OCI-LY7 (cell line): Measurements from ENCODE around the gene NAA40. TPM values are rescaled to one million over a fixed set of nuclear protein-coding genes. Genes with fewer than 3 reads are reported as not detected.

ENCODE experiments used
- BruUV-seq: library from RNA; stranded (reverse); fragments of 400-500 nt; replicated peaks from 2 replicates; lab custom pipeline; 2021; lab: Mats Ljungman, UMichigan
- CTCF ChIA-PET: fragments of 300-600 bp; sonication (Branson Sonifier 250); formaldehyde crosslinking; loops from one replicate; lab custom pipeline; 2022; ENCODE audit warnings: antibody characterized with exemption; ENCODE audit not compliant: unreplicated experiment; lab: Charles Lee
- POLR2A ChIA-PET: fragments of 300-600 bp; sonication (Branson Sonifier 250); formaldehyde crosslinking; loops from one replicate; lab custom pipeline; 2022; ENCODE audit warnings: antibody characterized with exemption; lab: Charles Lee
- DNase-seq: peaks from one replicate; pipeline ENCODE4 v3.0.0-alpha.2; 2015; ENCODE audit warnings: low spot score
- H2AFZ ChIP-seq: fragments of 200-600 bp; sonication (generic), shearing (Covaris generic); 2 replicates; pipeline ENCODE4 v1.6.1; 2014; ENCODE audit warnings: mild to moderate bottlenecking, antibody characterized with exemption, low read length, moderate library complexity
- H3K27ac ChIP-seq: fragments of 200-600 bp; sonication (generic); 2 replicates; pipeline ENCODE4 v1.5.1; 2014; ENCODE audit warnings: mixed run types, low read depth, mild to moderate bottlenecking, moderate library complexity, low read length, inconsistent platforms; ENCODE audit not compliant: poor library complexity, severe bottlenecking
- H3K36me3 ChIP-seq: fragments of 200-600 bp; sonication (generic); 2 replicates; pipeline ENCODE4 v1.6.1; 2014; ENCODE audit warnings: mild to moderate bottlenecking, antibody characterized with exemption, low read length, moderate library complexity, mixed read lengths; ENCODE audit not compliant: insufficient read depth
- H3K4me1 ChIP-seq: fragments of 200-600 bp; sonication (generic); 2 replicates; pipeline ENCODE4 v1.5.1; 2014; ENCODE audit warnings: mild to moderate bottlenecking, low read length; ENCODE audit not compliant: insufficient read depth, poor library complexity, severe bottlenecking
- H3K4me2 ChIP-seq: fragments of 200-600 bp; sonication (generic); 2 replicates; pipeline ENCODE4 v1.6.1; 2014; ENCODE audit warnings: mild to moderate bottlenecking, low read length
- H3K4me3 ChIP-seq: fragments of 200-600 bp; sonication (generic); 2 replicates; pipeline ENCODE4 v1.5.1; 2014; ENCODE audit warnings: mild to moderate bottlenecking, low read depth, low read length; ENCODE audit not compliant: poor library complexity, severe bottlenecking
- H3K79me2 ChIP-seq: fragments of 200-600 bp; sonication (generic); 2 replicates; pipeline ENCODE4 v1.6.1; 2016; ENCODE audit warnings: low read depth, mild to moderate bottlenecking, low read length, moderate library complexity, mixed read lengths; ENCODE audit not compliant: insufficient read depth
- H3K9me2 ChIP-seq: fragments of 200-600 bp; sonication (generic); 2 replicates; pipeline ENCODE4 v1.6.1; 2016; ENCODE audit warnings: mild to moderate bottlenecking, low read length, mixed read lengths; ENCODE audit not compliant: insufficient read depth
- H3K9me3 ChIP-seq: fragments of 200-600 bp; sonication (generic); 2 replicates; pipeline ENCODE4 v1.6.1; 2014; ENCODE audit warnings: mild to moderate bottlenecking, mixed run types, low read length, mixed read lengths
- H4K20me1 ChIP-seq: fragments of 200-600 bp; sonication (generic); 2 replicates; pipeline ENCODE4 v1.6.1; 2014; ENCODE audit warnings: mild to moderate bottlenecking, antibody characterized with exemption, low read length, moderate library complexity, mixed read lengths; ENCODE audit not compliant: insufficient read depth
- EZH2phosphoT487 ChIP-seq: fragments of 200-600 bp; sonication (generic); IDR thresholded peaks from 2 replicates; pipeline ENCODE4 v1.6.1; 2018; ENCODE audit warnings: low read depth, borderline replicate concordance, mild to moderate bottlenecking, mixed run types, antibody characterized with exemption, low read length, moderate library complexity, mixed read lengths
- intact Hi-C: fragments of 100-400 bp; cut with micrococcal nuclease; formaldehyde crosslinking; loops from one replicate; pipeline ENCODE4 v1.10.0; 2022; ENCODE audit not compliant: unreplicated experiment
- total RNA-seq, 2 experiments: library from RNA; depleted of rRNA in 1 of 2; stranded (reverse); fragments of >200 nt in 1 of 2; shearing (Covaris generic) in 1 of 2; gene quantifications; 2 replicates each; pipeline ENCODE4 v1.2.3, GENCODE V29; 2014 to 2022
- TF ChIP-seq, protein P1 (sequence below): fragments of 200-600 bp; sonication (generic); conservative IDR thresholded peaks from 2 replicates; pipeline ENCODE4 v1.5.1; 2014; ENCODE audit warnings: mild to moderate bottlenecking, antibody characterized with exemption, low read length, moderate library complexity, mixed read lengths

Gene NAA40
- total RNA-seq, 2 experiments from 2014 or later: 24.5 to 45.5 TPM

GRCh38 chr11:64000740-64001483 is 62.1 kb downstream of the NAA40 start:
- ChIA-PET POLR2A (interaction anchor here (0.6 kb wide), 1 partner anchor 32 kb away, joined by 5 read pairs; no protein-coding TSS in a partner anchor), CTCF (interaction anchor here (0.6 kb wide), 1 partner anchor 41 kb away, joined by 3 read pairs; no protein-coding TSS in a partner anchor)
- H2AFZ ChIP-seq: no peak overlapping the region
- no peaks in the 10 kb centered on the region for H3K9me3 ChIP-seq
- no peaks in the 10 kb centered on the region for H4K20me1 ChIP-seq
- H3K4me2 ChIP-seq: no peak overlapping the region
- TF ChIP-seq EZH2phosphoT487: no peak
- TF ChIP-seq, protein P1, sequence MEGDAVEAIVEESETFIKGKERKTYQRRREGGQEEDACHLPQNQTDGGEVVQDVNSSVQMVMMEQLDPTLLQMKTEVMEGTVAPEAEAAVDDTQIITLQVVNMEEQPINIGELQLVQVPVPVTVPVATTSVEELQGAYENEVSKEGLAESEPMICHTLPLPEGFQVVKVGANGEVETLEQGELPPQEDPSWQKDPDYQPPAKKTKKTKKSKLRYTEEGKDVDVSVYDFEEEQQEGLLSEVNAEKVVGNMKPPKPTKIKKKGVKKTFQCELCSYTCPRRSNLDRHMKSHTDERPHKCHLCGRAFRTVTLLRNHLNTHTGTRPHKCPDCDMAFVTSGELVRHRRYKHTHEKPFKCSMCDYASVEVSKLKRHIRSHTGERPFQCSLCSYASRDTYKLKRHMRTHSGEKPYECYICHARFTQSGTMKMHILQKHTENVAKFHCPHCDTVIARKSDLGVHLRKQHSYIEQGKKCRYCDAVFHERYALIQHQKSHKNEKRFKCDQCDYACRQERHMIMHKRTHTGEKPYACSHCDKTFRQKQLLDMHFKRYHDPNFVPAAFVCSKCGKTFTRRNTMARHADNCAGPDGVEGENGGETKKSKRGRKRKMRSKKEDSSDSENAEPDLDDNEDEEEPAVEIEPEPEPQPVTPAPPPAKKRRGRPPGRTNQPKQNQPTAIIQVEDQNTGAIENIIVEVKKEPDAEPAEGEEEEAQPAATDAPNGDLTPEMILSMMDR: peak; percentile 33; the same call in 1 of the 2 replicates
- DNase-seq: no peak
- H3K9me2 ChIP-seq: no peaks in the 10 kb centered on the region
- intact Hi-C loops: loop anchor here (1.0 kb wide), 1 partner anchor 147 kb away; no protein-coding TSS in a partner anchor
- peaks cover 39% of the 10 kb centered on the region for H3K36me3 ChIP-seq
- H3K27ac ChIP-seq: no peak overlapping the region
- no peak overlapping the region for H3K4me3 ChIP-seq
- BruUV-seq: no TSS peak
- peaks cover 9% of the 10 kb centered on the region for H3K4me1 ChIP-seq
- H3K79me2 ChIP-seq: no peaks in the 10 kb centered on the region

DNA sequence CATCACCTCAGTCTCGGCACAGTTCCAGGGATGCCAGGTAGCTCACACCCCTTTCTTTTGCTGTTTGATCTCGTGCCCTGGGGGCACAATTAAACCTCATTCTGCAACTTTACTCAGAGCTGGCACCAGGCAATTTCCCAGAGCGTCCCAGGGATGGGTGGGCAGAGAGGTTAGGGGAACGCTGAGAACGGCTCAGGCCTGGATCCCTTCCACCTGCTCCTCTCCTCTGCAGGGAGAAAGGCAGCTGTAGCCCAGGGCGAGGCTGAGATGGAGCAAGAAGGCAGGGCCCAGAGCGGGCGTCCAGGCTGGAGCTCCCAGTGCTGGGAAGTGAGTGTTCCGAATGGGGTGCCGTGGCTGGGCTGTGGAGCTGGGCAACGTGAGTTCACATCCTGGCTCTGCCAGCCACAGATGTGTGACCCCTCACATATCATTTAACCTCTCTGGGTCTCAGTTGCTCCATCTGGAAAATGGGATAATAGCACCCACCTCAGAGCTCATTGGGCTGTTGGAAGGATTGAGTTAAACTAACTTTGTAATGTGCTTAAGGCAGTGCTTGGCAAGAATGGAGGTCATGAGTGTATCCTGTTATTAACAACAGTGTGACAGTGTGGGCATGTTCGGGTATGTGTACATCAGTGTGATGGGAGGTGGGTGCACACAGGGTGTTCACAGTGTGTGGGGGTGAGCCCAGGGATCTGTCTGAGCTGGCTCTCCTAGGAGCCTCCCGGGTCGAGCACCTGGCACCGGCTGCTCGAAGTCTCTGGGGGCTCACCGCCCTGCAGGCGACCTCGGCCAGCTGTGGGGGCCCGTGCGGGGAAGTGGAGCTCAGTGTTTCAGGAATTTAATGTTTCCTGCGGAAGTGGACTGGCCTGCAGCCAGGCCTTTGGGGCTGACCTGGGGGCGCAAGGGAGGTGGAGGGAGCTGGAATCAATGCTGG is 63.0 kb downstream of the NAA40 start:
- ChIA-PET POLR2A (interaction anchor here (0.6 kb wide), 2 partner anchors 24 to 31 kb away, joined by 5 to 8 read pairs; no protein-coding TSS in a partner anchor), CTCF (interaction anchor here (0.6 kb wide), 1 partner anchor 40 kb away, joined by 3 read pairs; no protein-coding TSS in a partner anchor)
- DNase-seq: no peak
- no peak overlapping the region for H3K4me2 ChIP-seq
- H3K27ac ChIP-seq: no peak overlapping the region
- H3K4me1 ChIP-seq: peaks cover 9% of the 10 kb centered on the region
- no peaks in the 10 kb centered on the region for H3K79me2 ChIP-seq
- H2AFZ ChIP-seq: no peak overlapping the region
- TF ChIP-seq EZH2phosphoT487: no peak
- TF ChIP-seq, protein P1: no peak
- no peaks in the 10 kb centered on the region for H3K9me3 ChIP-seq
- no peak overlapping the region for H3K4me3 ChIP-seq
- no peaks in the 10 kb centered on the region for H4K20me1 ChIP-seq
- peaks cover 31% of the 10 kb centered on the region for H3K36me3 ChIP-seq
- intact Hi-C loops: no loop called here
- H3K9me2 ChIP-seq: no peaks in the 10 kb centered on the region
- BruUV-seq: no TSS peak
